IMR-90 (cell line): Measurements from ENCODE around the gene TICAM2.

Source experiments
- CEBPB ChIP-seq: IDR thresholded peaks from 2 replicates; pipeline ENCODE4 v1.6.1; 2012; ENCODE audit warnings: low read depth, low read length, improper control_type of control experiment
- CTCF ChIP-seq: conservative IDR thresholded peaks from 2 replicates; pipeline ENCODE4 v1.5.1; 2012; ENCODE audit warnings: mild to moderate bottlenecking, low read depth, low read length, improper control_type of control experiment
- ELK1 ChIP-seq: fragments of 150-350 bp; IDR thresholded peaks from 2 replicates; pipeline ENCODE4 v1.6.1; 2016; ENCODE audit warnings: low read depth, mild to moderate bottlenecking, low read length, moderate library complexity, borderline replicate concordance
- MXI1 ChIP-seq: IDR thresholded peaks from 2 replicates; pipeline ENCODE4 v1.6.1; 2012; ENCODE audit warnings: low read depth, mild to moderate bottlenecking, low read length, moderate library complexity, borderline replicate concordance
- NFE2L2 ChIP-seq: fragments of 150-350 bp; IDR thresholded peaks from 2 replicates; pipeline ENCODE4 v1.6.1; 2016; ENCODE audit warnings: low read depth, mild to moderate bottlenecking, low read length
- POLR2A ChIP-seq: IDR thresholded peaks from 2 replicates; pipeline ENCODE4 v1.6.1; 2012; ENCODE audit warnings: mild to moderate bottlenecking, low read depth, low read length
- RAD21 ChIP-seq: IDR thresholded peaks from 2 replicates; pipeline ENCODE4 v1.6.1; 2012; ENCODE audit warnings: low read length, improper control_type of control experiment
- SMC3 ChIP-seq: fragments of 150-350 bp; IDR thresholded peaks from 2 replicates; pipeline ENCODE4 v1.6.1; 2016; ENCODE audit warnings: low read depth, mild to moderate bottlenecking, antibody characterized with exemption, low read length, moderate library complexity

- TF ChIP-seq CTCF: no peak
- no peak for TF ChIP-seq MXI1
- TF ChIP-seq POLR2A: no peak
- TF ChIP-seq CEBPB: no peak
- TF ChIP-seq RAD21: no peak
- TF ChIP-seq NFE2L2: no peak
- no peak for TF ChIP-seq ELK1
- no peak for TF ChIP-seq SMC3
Measured at GRCh38 chr5:115531380-115531779, 70.9 kb downstream of the TICAM2 start.
